ENCODE measurements around the gene PCDHB2.
"Not testable (repeated sequence)": the region's sequence is repeated elsewhere in the genome, so short reads cannot be mapped to it uniquely, and the experiment has no call there.

The PCDHB2 gene

DNA sequence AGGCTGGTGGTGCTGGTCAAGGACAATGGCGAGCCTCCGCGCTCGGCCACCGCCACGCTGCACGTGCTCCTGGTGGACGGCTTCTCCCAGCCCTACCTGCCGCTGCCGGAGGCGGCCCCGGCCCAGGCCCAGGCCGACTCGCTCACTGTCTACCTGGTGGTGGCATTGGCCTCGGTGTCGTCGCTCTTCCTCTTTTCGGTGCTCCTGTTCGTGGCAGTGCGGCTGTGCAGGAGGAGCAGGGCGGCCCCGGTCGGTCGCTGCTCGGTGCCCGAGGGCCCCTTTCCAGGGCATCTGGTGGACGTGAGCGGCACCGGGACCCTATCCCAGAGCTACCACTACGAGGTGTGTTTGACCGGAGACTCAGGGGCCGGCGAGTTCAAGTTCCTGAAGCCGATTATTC is 42.9 kb downstream of the PCDHB2 start:
- not testable (repeated sequence) for DNase-seq

Measured in NK-92 treated with Interleukin-12 subunit alpha and Interleukin-12 subunit beta, amount 100 ng/mL, for 24 hours (cell line).